Suppressor macrophage treated with lipopolysaccharide for 1 hour (primary cell): ENCODE results near the gene FAM222B.

ENCODE experiments used
- DNase-seq, 3 donors: peaks; one replicate each; pipeline ENCODE4 v3.0.0-alpha.2; 2020 to 2022

Gene FAM222B

GRCh38 chr17:28710861-28711722, 131.5 kb downstream of the FAM222B start:
- peak; percentile 85 to 94 (median 86) for DNase-seq

GRCh38 chr17:28707339-28707720, 135.3 kb downstream of the FAM222B start:
- DNase-seq, result no peak

DNA sequence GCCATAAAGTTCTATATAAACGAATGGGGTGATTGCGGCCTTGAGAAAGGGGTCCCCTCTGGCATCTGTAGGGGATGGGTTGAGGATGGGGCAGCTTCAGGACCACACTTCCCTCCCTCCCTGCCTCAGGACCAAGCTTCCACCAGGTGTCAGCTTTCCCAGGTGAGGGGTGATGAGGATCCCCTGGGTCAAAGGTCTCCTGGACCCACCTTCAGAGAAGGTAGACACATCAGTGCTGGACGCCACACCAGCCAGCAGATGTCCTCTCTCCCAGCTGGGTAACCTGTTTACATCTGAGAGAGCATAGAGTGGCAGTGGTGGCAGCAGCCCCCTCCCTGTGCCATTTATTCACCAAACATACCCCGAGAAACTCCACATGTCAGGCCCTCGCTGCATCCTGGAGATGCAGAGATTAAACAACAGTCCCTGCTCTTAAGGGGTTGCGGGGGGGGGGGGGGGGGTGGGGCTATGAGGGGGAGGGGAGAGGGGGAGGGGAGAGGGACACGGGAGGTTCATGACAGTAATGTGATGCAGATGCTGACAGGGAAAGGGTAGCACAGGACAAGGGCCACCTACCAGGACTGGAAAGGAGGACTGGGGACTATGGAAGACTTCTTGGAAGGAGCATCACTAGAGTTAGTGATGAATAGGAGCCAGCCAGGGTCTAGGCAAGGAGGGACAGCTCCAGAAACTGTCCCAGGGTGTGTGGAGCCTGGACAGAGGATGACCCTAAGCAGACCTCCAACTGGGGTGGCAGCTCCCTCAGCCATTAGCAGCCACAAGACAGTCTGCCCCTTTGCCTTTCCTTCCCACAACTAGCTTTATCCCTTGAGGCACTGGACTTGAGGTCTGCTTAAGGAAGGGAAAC, 135.9 kb downstream of the FAM222B start:
- DNase-seq, result no peak
